B cell (primary cell): ENCODE results near the gene SEMA7A. TPM values are rescaled to one million over a fixed set of nuclear protein-coding genes. Genes with fewer than 3 reads are reported as not detected.
"Not testable (repeated sequence)": the region's sequence is repeated elsewhere in the genome, so short reads cannot be mapped to it uniquely, and the experiment has no call there.

ENCODE experiments used
- ATAC-seq: fragments of 200-7000 bp; cut with Tn5 transposase; one replicate; pipeline ENCODE4 v1.10.0; 2021; ENCODE audit warnings: low read depth, mild to moderate bottlenecking, moderate number of reproducible peaks, moderate library complexity
- CTCF ChIA-PET: fragments of 350-600 bp; sonication (Branson Sonifier 250); formaldehyde crosslinking; loops from one replicate; lab custom pipeline; 2021; ENCODE audit warnings: antibody characterized with exemption, inconsistent platforms; lab: Charles Lee
- POLR2A ChIA-PET: fragments of 350-600 bp; sonication (Branson Sonifier 250); formaldehyde crosslinking; loops from one replicate; lab custom pipeline; 2021; ENCODE audit warnings: antibody characterized with exemption; lab: Charles Lee
- DNase-seq: peaks from one replicate; pipeline ENCODE4 v3.0.0; 2013
- H2AFZ ChIP-seq: 2 replicates; pipeline ENCODE4 v1.6.1; 2012; ENCODE audit warnings: mild to moderate bottlenecking, low read depth, low read length; ENCODE audit not compliant: insufficient read depth, poor library complexity, severe bottlenecking
- H3K27ac ChIP-seq, 2 donors: 1 replicate in 1 of 2; 2 replicates in 1 of 2; pipeline ENCODE4 v1.5.1; 2012 to 2013; ENCODE audit warnings: low read length in 2 of 2, mild to moderate bottlenecking in 2 of 2, moderate library complexity in 1 of 2
- H3K27me3 ChIP-seq, 4 experiments: fragments of 200-600 bp in 1 of 4; sonication (generic) in 1 of 4; replicated peaks in 1 of 4; 1 replicate in 2 of 4; 2 replicates in 2 of 4; pipeline versions ENCODE4 v1.6.1 to v1.7.0; 2013 to 2016; ENCODE audit warnings: low read length in 3 of 4, mild to moderate bottlenecking in 2 of 4, mixed read lengths in 1 of 4, moderate library complexity in 1 of 4; ENCODE audit not compliant: insufficient read depth in 4 of 4, control insufficient read depth in 3 of 4; ENCODE audit errors: control extremely low read depth in 1 of 4
- H3K36me3 ChIP-seq, 2 experiments: replicated peaks in 1 of 2; 1 replicate in 1 of 2; 2 replicates in 1 of 2; pipeline versions ENCODE4 v1.6.1 to v1.7.1; 2013; ENCODE audit warnings: low read length in 1 of 2; ENCODE audit not compliant: insufficient read depth in 2 of 2, control insufficient read depth in 1 of 2; ENCODE audit errors: control extremely low read depth in 1 of 2, extremely low read depth in 1 of 2
- H3K4me1 ChIP-seq, 2 donors: fragments of 200-600 bp in 1 of 2; sonication (generic) in 1 of 2; 1 replicate in 1 of 2; 2 replicates in 1 of 2; pipeline versions ENCODE4 v1.5.1 to v1.6.1; 2013 to 2017; ENCODE audit warnings: low read length in 2 of 2; ENCODE audit not compliant: control insufficient read depth in 2 of 2, insufficient read depth in 2 of 2
- H3K4me2 ChIP-seq: replicated peaks from 2 replicates; pipeline ENCODE3; 2012; ENCODE audit warnings: mild to moderate bottlenecking, low read depth, low read length; ENCODE audit not compliant: poor library complexity, severe bottlenecking
- H3K4me3 ChIP-seq, 5 experiments: fragments of 200-600 bp in 1 of 5; sonication (generic) in 1 of 5; 1 replicate in 3 of 5; 2 replicates in 2 of 5; pipeline versions ENCODE4 v1.5.1 to v1.7.0; 2011 to 2016; ENCODE audit warnings: low read length in 4 of 5, mild to moderate bottlenecking in 4 of 5, low read depth in 2 of 5, control low read depth in 1 of 5, moderate library complexity in 1 of 5; ENCODE audit not compliant: insufficient read depth in 1 of 5; ENCODE audit errors: control extremely low read depth in 1 of 5, extremely low read depth in 1 of 5
- H3K79me2 ChIP-seq: fragments of 200-600 bp; sonication (generic); one replicate; pipeline ENCODE4 v1.6.0; 2016; ENCODE audit warnings: low read length; ENCODE audit not compliant: control insufficient read depth, insufficient read depth
- H3K9ac ChIP-seq: fragments of 200-600 bp; sonication (generic); 2 replicates; pipeline ENCODE4 v1.6.1; 2017; ENCODE audit warnings: mild to moderate bottlenecking, low read length, moderate library complexity
- H3K9me3 ChIP-seq, 3 donors: one replicate each; pipeline versions ENCODE4 v1.6.1 to v1.7.1; 2013; ENCODE audit warnings: low read length in 2 of 3; ENCODE audit not compliant: control insufficient read depth in 2 of 3, insufficient read depth in 1 of 3; ENCODE audit errors: control extremely low read depth in 1 of 3
- H4K20me1 ChIP-seq: 2 replicates; pipeline ENCODE4 v1.6.0; 2012; ENCODE audit warnings: mild to moderate bottlenecking, low read length; ENCODE audit not compliant: insufficient read depth, control insufficient read depth, poor library complexity, severe bottlenecking
- H3K27ac Mint-ChIP-seq: one replicate; pipeline ENCODE4 v1.8.0; 2021; ENCODE audit warnings: mixed read lengths
- H3K27me3 Mint-ChIP-seq: one replicate; pipeline ENCODE4 v1.8.0; 2021; ENCODE audit warnings: mixed read lengths
- H3K4me1 Mint-ChIP-seq: one replicate; pipeline ENCODE4 v1.8.0; 2021; ENCODE audit warnings: mixed read lengths
- H3K4me3 Mint-ChIP-seq: one replicate; pipeline ENCODE4 v1.8.0; 2021; ENCODE audit warnings: mixed read lengths
- H3K9me3 Mint-ChIP-seq: one replicate; pipeline ENCODE4 v1.8.0; 2022; ENCODE audit warnings: mixed read lengths; ENCODE audit not compliant: insufficient read depth
- CTCF ChIP-seq: fragments of 200-600 bp; IDR thresholded peaks from one replicate; pipeline ENCODE4 v1.8.0; 2022; ENCODE audit warnings: antibody characterized with exemption, mild to moderate bottlenecking
- EZH2 ChIP-seq: IDR thresholded peaks from 2 replicates; pipeline ENCODE4 v1.6.1; 2012; ENCODE audit warnings: borderline replicate concordance, low read depth, mild to moderate bottlenecking, moderate library complexity, low read length; ENCODE audit not compliant: insufficient read depth, poor library complexity, severe bottlenecking
- WGBS: methylation state at CpG from one replicate; pipeline ENCODE4 v1.1.5; 2013; ENCODE audit warnings: missing lambda C conversion rate; ENCODE audit not compliant: insufficient coverage; 5-methylcytosine and 5-hydroxymethylcytosine counted together
- intact Hi-C: fragments of 100-400 bp; cut with micrococcal nuclease; formaldehyde crosslinking; loops from one replicate; pipeline ENCODE4 v1.10.0; 2022
- polyA plus RNA-seq: library from polyadenylated mRNA; depleted of rRNA; stranded (reverse); fragments of >200 nt; gene quantifications from 2 replicates; pipeline ENCODE4 v1.2.3, GENCODE V29; 2012
- total RNA-seq, 2 donors: library from RNA; stranded (reverse); fragments of 120-200 nt in 1 of 2; gene quantifications; 1 replicate in 1 of 2; 2 replicates in 1 of 2; pipeline versions ENCODE4 v1.2.3 to v1.2.4, GENCODE V29; 2013 to 2022

Gene SEMA7A
- total and polyA plus RNA-seq, 2 donors (not counting 1 experiment from before 2014, with no cell fraction given), result 42.0 to 44.2 TPM

GRCh38 chr15:74364936-74365597, 68.7 kb downstream of the SEMA7A start:
- Mint-ChIP-seq H3K4me1 (peaks cover 3% of the 10 kb centered on the region), H3K4me3 (peak overlapping the region; percentile 76), H3K27ac (no peak overlapping the region), H3K27me3 (peaks cover 31% of the 10 kb centered on the region), H3K9me3 (no peaks in the 10 kb centered on the region)
- H3K9me3 ChIP-seq, result peaks cover 0 to 4% (median 0%) of the 10 kb centered on the region in 3 donors
- 92% methylated on average over 7 of the region's 12 CpGs for WGBS
- peaks cover 13 to 14% of the 10 kb centered on the region in 2 donors for H3K4me1 ChIP-seq
- no peaks in the 10 kb centered on the region for H3K36me3 ChIP-seq
- H2AFZ ChIP-seq, result peak overlapping the region; percentile 72
- ChIA-PET CTCF (no interaction called here), POLR2A (no interaction called here)
- no peaks in the 10 kb centered on the region for H3K79me2 ChIP-seq
- TF ChIP-seq EZH2, result no peak
- TF ChIP-seq CTCF, result no peak
- intact Hi-C loops, result no loop called here
- peaks cover 0 to 38% (median 26%) of the 10 kb centered on the region in 4 experiments for H3K27me3 ChIP-seq
- H3K27ac ChIP-seq, result no peak overlapping the region
- peak overlapping the region in 1 of 5 experiments; percentile 50 for H3K4me3 ChIP-seq
- H3K9ac ChIP-seq, result no peak overlapping the region
- H3K4me2 ChIP-seq, result peak overlapping the region; percentile 93
- no peaks in the 10 kb centered on the region for H4K20me1 ChIP-seq
- ATAC-seq (no peak), DNase-seq (no peak)

GRCh38 chr15:74362482-74362881, 71.3 kb downstream of the SEMA7A start:
- no peaks in the 10 kb centered on the region for H3K79me2 ChIP-seq
- H3K9me3 Mint-ChIP-seq, result no peaks in the 10 kb centered on the region
- peaks cover 0 to 31% (median 19%) of the 10 kb centered on the region in 4 experiments for H3K27me3 ChIP-seq
- no peak overlapping the region for H3K4me3 ChIP-seq
- H3K4me1 ChIP-seq, result peaks cover 12 to 13% of the 10 kb centered on the region in 2 donors
- no peak for ATAC-seq
- H3K9ac ChIP-seq, result no peak overlapping the region
- H2AFZ ChIP-seq, result no peak overlapping the region
- ChIA-PET POLR2A (no interaction called here), CTCF (interaction anchor here (1.0 to 2.1 kb wide), 2 partner anchors 9 to 10 kb away, joined by 3 to 7 read pairs; no protein-coding TSS in a partner anchor)
- intact Hi-C loops, result no loop called here
- no peak for DNase-seq
- no CpG with 5 or more reads among the region's 1 CpG for WGBS
- no peak overlapping the region for H3K27ac Mint-ChIP-seq
- H3K27me3 Mint-ChIP-seq, result peaks cover 19% of the 10 kb centered on the region
- H3K27ac ChIP-seq, result no peak overlapping the region
- no peaks in the 10 kb centered on the region for H3K36me3 ChIP-seq
- TF ChIP-seq CTCF (no peak), EZH2 (no peak)
- no peak overlapping the region for H3K4me2 ChIP-seq
- peaks cover 0 to 2% (median 0%) of the 10 kb centered on the region in 3 donors for H3K9me3 ChIP-seq
- peaks cover 3% of the 10 kb centered on the region for H3K4me1 Mint-ChIP-seq
- no peaks in the 10 kb centered on the region for H4K20me1 ChIP-seq
- H3K4me3 Mint-ChIP-seq, result no peak overlapping the region

- ATAC-seq, H3K27ac Mint-ChIP-seq, H3K4me3 Mint-ChIP-seq, H3K9me3 ChIP-seq, DNase-seq, H4K20me1 ChIP-seq, H3K9me3 Mint-ChIP-seq, H3K4me2 ChIP-seq, H3K27ac ChIP-seq, H2AFZ ChIP-seq, H3K4me1 Mint-ChIP-seq, intact Hi-C loops, H3K79me2 ChIP-seq, H3K9ac ChIP-seq, H3K36me3 ChIP-seq, H3K4me3 ChIP-seq, H3K4me1 ChIP-seq: not testable (repeated sequence)
- peaks cover 20% of the 10 kb centered on the region for H3K27me3 Mint-ChIP-seq
- no CpG with 5 or more reads among the region's 1 CpG for WGBS
- CTCF ChIA-PET, result interaction anchor here (2.1 kb wide), 1 partner anchor 10 kb away, joined by 7 read pairs; no protein-coding TSS in a partner anchor
- POLR2A ChIA-PET, result interaction anchor here (0.6 kb wide), 1 partner anchor 118 kb away, joined by 5 read pairs; no protein-coding TSS in a partner anchor
- H3K27me3 ChIP-seq, result peaks cover 0 to 14% (median 8%) of the 10 kb centered on the region in 4 experiments
These were observed 72.9 kb downstream of the SEMA7A start for GRCh38 chr15:74360855-74361254.
